HEK293 (cell line): ENCODE measurements around the gene PDE4B.

Source experiments
- CTCF ChIA-PET: fragments of 350-600 bp; formaldehyde crosslinking; extraction: SDS; loops from one replicate; lab custom pipeline; 2021; ENCODE audit warnings: antibody characterized with exemption; lab: Yijun Ruan, JAX
- POLR2A ChIA-PET: fragments of 300-600 bp; formaldehyde crosslinking; extraction: SDS; loops from one replicate; lab custom pipeline; 2020; ENCODE audit warnings: antibody characterized with exemption, inconsistent platforms; lab: Yijun Ruan, JAX
- H3K27ac ChIP-seq: fragments of 200-500 bp; sonication (Bioruptor generic); 2 replicates; pipeline ENCODE4 v1.5.1; 2014; ENCODE audit warnings: low read depth, low read length, control low read depth, inconsistent platforms; ENCODE audit errors: extremely low read depth
- H3K36me3 ChIP-seq, 2 experiments: fragments of 200-500 bp in 1 of 2; sonication (Bioruptor generic) in 1 of 2; 1 replicate in 1 of 2; 2 replicates in 1 of 2; pipeline ENCODE4 v1.5.1; 2014 to 2017; ENCODE audit warnings: inconsistent platforms in 2 of 2, low read length in 2 of 2; ENCODE audit not compliant: control insufficient read depth in 2 of 2, insufficient read depth in 1 of 2
- H3K4me1 ChIP-seq: fragments of 200-500 bp; sonication (Bioruptor generic); 2 replicates; pipeline ENCODE4 v1.5.1; 2014; ENCODE audit warnings: mild to moderate bottlenecking, low read length, inconsistent platforms; ENCODE audit not compliant: control insufficient read depth, insufficient read depth
- H3K4me3 ChIP-seq: 2 replicates; pipeline ENCODE4 v1.5.1; 2011; ENCODE audit warnings: low read depth, mild to moderate bottlenecking, control low read depth, low read length, moderate library complexity
- H3K9me3 ChIP-seq: fragments of 200-500 bp; sonication (Bioruptor generic); 2 replicates; pipeline ENCODE4 v1.5.1; 2014; ENCODE audit warnings: low read depth, low read length, inconsistent platforms; ENCODE audit not compliant: control insufficient read depth, insufficient read depth
- BCL11A ChIP-seq: fragments of 450-650 bp; formaldehyde crosslinking; IDR thresholded peaks from 2 replicates; pipeline ENCODE4 v1.5.1; 2016; ENCODE audit warnings: low read depth, missing biosample characterization, missing genetic modification characterization
- HIC1 ChIP-seq: fragments of 450-650 bp; formaldehyde crosslinking; IDR thresholded peaks from 2 replicates; pipeline ENCODE4 v1.5.1; 2016; ENCODE audit warnings: missing biosample characterization, missing genetic modification characterization
- KLF16 ChIP-seq: fragments of 450-650 bp; formaldehyde crosslinking; IDR thresholded peaks from 2 replicates; pipeline ENCODE4 v1.5.1; 2017; ENCODE audit warnings: missing biosample characterization, missing genetic modification characterization
- KLF7 ChIP-seq: fragments of 450-650 bp; formaldehyde crosslinking; IDR thresholded peaks from 2 replicates; pipeline ENCODE4 v1.5.1; 2016; ENCODE audit warnings: missing biosample characterization, missing genetic modification characterization, borderline replicate concordance
- OSR2 ChIP-seq: fragments of 450-650 bp; formaldehyde crosslinking; IDR thresholded peaks from 2 replicates; pipeline ENCODE4 v1.5.1; 2016; ENCODE audit warnings: missing biosample characterization, missing genetic modification characterization
- PRDM1 ChIP-seq: fragments of 450-650 bp; formaldehyde crosslinking; IDR thresholded peaks from 2 replicates; pipeline ENCODE4; 2016; ENCODE audit warnings: missing biosample characterization, missing genetic modification characterization
- YY1 ChIP-seq: fragments of 450-650 bp; formaldehyde crosslinking; IDR thresholded peaks from 2 replicates; pipeline ENCODE4 v1.5.1; 2018; ENCODE audit warnings: missing biosample characterization, missing genetic modification characterization
- ZEB2 ChIP-seq: fragments of 450-650 bp; formaldehyde crosslinking; IDR thresholded peaks from 2 replicates; pipeline ENCODE4 v1.5.1; 2016; ENCODE audit warnings: missing biosample characterization, missing genetic modification characterization
- ZFHX2 ChIP-seq: fragments of 450-650 bp; formaldehyde crosslinking; conservative IDR thresholded peaks from 2 replicates; pipeline ENCODE4 v1.5.1; 2016; ENCODE audit warnings: missing biosample characterization, missing genetic modification characterization
- ZFP37 ChIP-seq: fragments of 450-650 bp; formaldehyde crosslinking; IDR thresholded peaks from 2 replicates; pipeline ENCODE4 v1.5.1; 2016; ENCODE audit warnings: missing biosample characterization, missing genetic modification characterization
- ZIC2 ChIP-seq: fragments of 450-650 bp; formaldehyde crosslinking; IDR thresholded peaks from 2 replicates; pipeline ENCODE4 v1.5.1; 2016; ENCODE audit warnings: missing biosample characterization, missing genetic modification characterization
- ZNF157 ChIP-seq: fragments of 450-650 bp; formaldehyde crosslinking; IDR thresholded peaks from 2 replicates; pipeline ENCODE4 v1.5.1; 2016; ENCODE audit warnings: missing biosample characterization, missing genetic modification characterization
- ZNF24 ChIP-seq: fragments of 450-650 bp; formaldehyde crosslinking; IDR thresholded peaks from 2 replicates; pipeline ENCODE4 v1.5.1; 2016; ENCODE audit warnings: missing biosample characterization, missing genetic modification characterization
- ZNF311 ChIP-seq: fragments of 450-650 bp; formaldehyde crosslinking; IDR thresholded peaks from 2 replicates; pipeline ENCODE4 v1.5.1; 2017; ENCODE audit warnings: missing biosample characterization, missing genetic modification characterization, borderline replicate concordance
- ZNF341 ChIP-seq: fragments of 450-650 bp; formaldehyde crosslinking; IDR thresholded peaks from 2 replicates; pipeline ENCODE4; 2016; ENCODE audit warnings: low read depth, missing biosample characterization, missing genetic modification characterization
- ZNF391 ChIP-seq: fragments of 450-650 bp; formaldehyde crosslinking; IDR thresholded peaks from 2 replicates; pipeline ENCODE4 v1.5.1; 2016; ENCODE audit warnings: low read depth, missing biosample characterization, missing genetic modification characterization, borderline replicate concordance
- ZNF426 ChIP-seq: fragments of 450-650 bp; formaldehyde crosslinking; IDR thresholded peaks from 2 replicates; pipeline ENCODE4 v1.5.1; 2017; ENCODE audit warnings: missing biosample characterization, missing genetic modification characterization, mild to moderate bottlenecking, inconsistent platforms, moderate library complexity
- ZNF521 ChIP-seq: fragments of 450-650 bp; formaldehyde crosslinking; IDR thresholded peaks from 2 replicates; pipeline ENCODE4 v1.5.1; 2017; ENCODE audit warnings: missing biosample characterization, mild to moderate bottlenecking, missing genetic modification characterization
- ZNF610 ChIP-seq: fragments of 450-650 bp; formaldehyde crosslinking; IDR thresholded peaks from 2 replicates; pipeline ENCODE4 v1.5.1; 2016; ENCODE audit warnings: missing biosample characterization, missing genetic modification characterization, borderline replicate concordance
- ZNF629 ChIP-seq: fragments of 450-650 bp; formaldehyde crosslinking; IDR thresholded peaks from 2 replicates; pipeline ENCODE4 v1.5.1; 2017; ENCODE audit warnings: missing biosample characterization, missing genetic modification characterization
- ZNF654 ChIP-seq: fragments of 450-650 bp; formaldehyde crosslinking; IDR thresholded peaks from 2 replicates; pipeline ENCODE4 v1.5.1; 2016; ENCODE audit warnings: low read depth, missing biosample characterization, missing genetic modification characterization
- ZNF658 ChIP-seq: fragments of 450-650 bp; formaldehyde crosslinking; IDR thresholded peaks from 2 replicates; pipeline ENCODE4; 2016; ENCODE audit warnings: missing biosample characterization, missing genetic modification characterization
- ZNF76 ChIP-seq: fragments of 450-650 bp; formaldehyde crosslinking; IDR thresholded peaks from 2 replicates; pipeline ENCODE4; 2016; ENCODE audit warnings: low read depth, missing biosample characterization, missing genetic modification characterization, borderline replicate concordance
- ZNF776 ChIP-seq: fragments of 450-650 bp; formaldehyde crosslinking; IDR thresholded peaks from 2 replicates; pipeline ENCODE4 v1.5.0; 2017; ENCODE audit warnings: missing biosample characterization, missing genetic modification characterization, borderline replicate concordance
- ZNF791 ChIP-seq: fragments of 450-650 bp; formaldehyde crosslinking; IDR thresholded peaks from 2 replicates; pipeline ENCODE4 v1.5.1; 2016; ENCODE audit warnings: missing biosample characterization, missing genetic modification characterization
- TF ChIP-seq, protein P1 (sequence below): fragments of 450-650 bp; formaldehyde crosslinking; IDR thresholded peaks from 2 replicates; pipeline ENCODE4 v1.5.1; 2016; ENCODE audit warnings: missing biosample characterization, missing genetic modification characterization
- TF ChIP-seq, protein P2 (sequence below): fragments of 450-650 bp; formaldehyde crosslinking; IDR thresholded peaks from 2 replicates; pipeline ENCODE4 v1.5.1; 2016; ENCODE audit warnings: missing biosample characterization, missing genetic modification characterization
- TF ChIP-seq, protein P3 (sequence below): fragments of 450-650 bp; formaldehyde crosslinking; IDR thresholded peaks from 2 replicates; pipeline ENCODE4 v1.5.1; 2016; ENCODE audit warnings: missing biosample characterization, missing genetic modification characterization

PDE4B gene

DNA sequence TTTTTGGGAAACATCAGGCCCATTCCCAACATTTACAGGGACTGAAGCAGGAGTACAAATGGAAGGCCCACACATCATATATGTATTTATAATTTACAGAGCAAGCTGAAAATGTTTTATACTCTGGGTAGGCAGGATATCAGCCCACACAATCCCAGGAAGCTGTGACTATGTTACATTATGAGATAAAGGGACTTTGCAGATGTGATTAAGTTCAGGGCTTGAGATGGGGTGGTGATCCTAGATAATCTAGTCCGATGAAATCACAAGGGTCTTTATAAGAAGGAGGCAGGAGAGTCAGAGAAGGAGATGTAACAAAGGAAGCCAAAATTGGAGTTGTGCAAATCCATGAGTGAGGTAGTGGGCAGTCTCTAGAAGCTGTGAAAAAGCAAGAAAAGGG lies 160.5 kb downstream of the PDE4B start:
- ChIA-PET POLR2A (no interaction called here), CTCF (interaction anchor here (1.0 to 1.3 kb wide), 2 partner anchors 289 kb away, joined by 5 to 9 read pairs; no protein-coding TSS in a partner anchor)
- Histone ChIP-seq H3K9me3 (no peaks in the 10 kb centered on the region), H3K4me1 (no peaks in the 10 kb centered on the region), H3K4me3 (no peak overlapping the region), H3K36me3 (no peaks in the 10 kb centered on the region), H3K27ac (no peak overlapping the region)
- TF ChIP-seq KLF7 (tag by site-specific recombination) (no peak), ZNF391 (no peak), OSR2 (tag by site-specific recombination) (no peak), ZNF76 (tag by site-specific recombination) (no peak), ZNF157 (no peak), KLF16 (tag by site-specific recombination) (no peak), ZNF791 (tag by site-specific recombination) (no peak)

- CTCF ChIA-PET: interaction anchor here (3.6 kb wide), 1 partner anchor 288 kb away, joined by 86 read pairs; no protein-coding TSS in a partner anchor
- TF ChIP-seq ZNF341 (tag by site-specific recombination) (no peak), YY1 (tag by site-specific recombination) (no peak), ZNF521 (no peak), BCL11A (no peak), ZNF311 (tag by site-specific recombination) (no peak), ZNF629 (no peak), ZNF776 (tag by site-specific recombination) (no peak), HIC1 (tag by site-specific recombination) (no peak), ZFP37 (tag by site-specific recombination) (no peak), ZNF654 (no peak), ZNF658 (no peak), ZNF426 (no peak), ZNF24 (tag by site-specific recombination) (no peak)
- TF ChIP-seq, protein P1, sequence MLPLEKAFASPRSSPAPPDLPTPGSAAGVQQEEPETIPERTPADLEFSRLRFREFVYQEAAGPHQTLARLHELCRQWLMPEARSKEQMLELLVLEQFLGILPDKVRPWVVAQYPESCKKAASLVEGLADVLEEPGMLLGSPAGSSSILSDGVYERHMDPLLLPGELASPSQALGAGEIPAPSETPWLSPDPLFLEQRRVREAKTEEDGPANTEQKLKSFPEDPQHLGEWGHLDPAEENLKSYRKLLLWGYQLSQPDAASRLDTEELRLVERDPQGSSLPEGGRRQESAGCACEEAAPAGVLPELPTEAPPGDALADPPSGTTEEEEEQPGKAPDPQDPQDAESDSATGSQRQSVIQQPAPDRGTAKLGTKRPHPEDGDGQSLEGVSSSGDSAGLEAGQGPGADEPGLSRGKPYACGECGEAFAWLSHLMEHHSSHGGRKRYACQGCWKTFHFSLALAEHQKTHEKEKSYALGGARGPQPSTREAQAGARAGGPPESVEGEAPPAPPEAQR: no peak
- TF ChIP-seq, all 188 proteins: peak for 0
- H3K4me3 ChIP-seq: no peak overlapping the region
- H3K36me3 ChIP-seq: no peaks in the 10 kb centered on the region
- no peaks in the 10 kb centered on the region for H3K9me3 ChIP-seq
- H3K27ac ChIP-seq: no peak overlapping the region
- no peaks in the 10 kb centered on the region for H3K4me1 ChIP-seq
- POLR2A ChIA-PET: no interaction called here
Measured at GRCh38 chr1:65955071-65955470, 162.4 kb downstream of the PDE4B start.

DNA sequence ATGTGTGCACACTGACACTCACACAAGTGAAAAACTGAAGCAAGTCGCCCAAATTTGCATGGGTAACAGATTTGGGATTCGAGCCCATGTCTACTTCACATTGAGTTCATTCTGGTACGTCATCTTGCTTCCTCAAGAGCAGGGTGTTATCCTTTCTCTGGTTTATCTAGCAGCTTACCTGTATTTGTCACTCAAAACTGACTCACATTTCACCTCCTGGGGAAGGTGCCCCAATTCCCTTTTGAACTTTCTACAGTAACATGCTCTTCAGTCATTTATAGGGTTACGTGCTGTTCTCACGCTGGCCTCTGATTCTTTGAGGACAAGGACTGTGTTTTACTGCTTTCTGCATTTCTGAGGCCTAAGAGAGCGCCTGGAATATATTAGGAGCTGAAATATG lies 162.8 kb downstream of the PDE4B start:
- CTCF ChIA-PET: interaction anchor here (1.3 to 3.6 kb wide), 3 partner anchors 16 to 287 kb away, joined by 3 to 86 read pairs (median 4); no protein-coding TSS in a partner anchor
- Histone ChIP-seq H3K4me3 (no peak overlapping the region), H3K36me3 (no peaks in the 10 kb centered on the region), H3K9me3 (no peaks in the 10 kb centered on the region), H3K4me1 (no peaks in the 10 kb centered on the region), H3K27ac (no peak overlapping the region)
- TF ChIP-seq ZNF610 (tag by site-specific recombination): no peak
- TF ChIP-seq ZEB2: no peak
- no peak for TF ChIP-seq ZIC2
- TF ChIP-seq, protein P2, sequence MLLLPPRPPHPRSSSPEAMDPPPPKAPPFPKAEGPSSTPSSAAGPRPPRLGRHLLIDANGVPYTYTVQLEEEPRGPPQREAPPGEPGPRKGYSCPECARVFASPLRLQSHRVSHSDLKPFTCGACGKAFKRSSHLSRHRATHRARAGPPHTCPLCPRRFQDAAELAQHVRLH (tag by site-specific recombination): no peak
- TF ChIP-seq ZFHX2: no peak
- TF ChIP-seq, protein P3, sequence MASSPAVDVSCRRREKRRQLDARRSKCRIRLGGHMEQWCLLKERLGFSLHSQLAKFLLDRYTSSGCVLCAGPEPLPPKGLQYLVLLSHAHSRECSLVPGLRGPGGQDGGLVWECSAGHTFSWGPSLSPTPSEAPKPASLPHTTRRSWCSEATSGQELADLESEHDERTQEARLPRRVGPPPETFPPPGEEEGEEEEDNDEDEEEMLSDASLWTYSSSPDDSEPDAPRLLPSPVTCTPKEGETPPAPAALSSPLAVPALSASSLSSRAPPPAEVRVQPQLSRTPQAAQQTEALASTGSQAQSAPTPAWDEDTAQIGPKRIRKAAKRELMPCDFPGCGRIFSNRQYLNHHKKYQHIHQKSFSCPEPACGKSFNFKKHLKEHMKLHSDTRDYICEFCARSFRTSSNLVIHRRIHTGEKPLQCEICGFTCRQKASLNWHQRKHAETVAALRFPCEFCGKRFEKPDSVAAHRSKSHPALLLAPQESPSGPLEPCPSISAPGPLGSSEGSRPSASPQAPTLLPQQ (tag by site-specific recombination): no peak
- peak; percentile 66; the same call in 1 of the 2 replicates for TF ChIP-seq PRDM1 (tag by site-specific recombination)
- POLR2A ChIA-PET: no interaction called here
